HepG2 (cell line): ENCODE measurements around the gene DSE. TPM values are rescaled to one million over a fixed set of nuclear protein-coding genes. Genes with fewer than 3 reads are reported as not detected.

ENCODE experiments used
- ATAC-seq: fragments of 200-7000 bp; cut with Tn5 transposase; 3 replicates; pipeline ENCODE4 v1.9.1; 2020; ENCODE audit warnings: mild to moderate bottlenecking, moderate library complexity
- BruUV-seq: library from RNA; stranded (reverse); fragments of 400-500 nt; replicated peaks from 2 replicates; lab custom pipeline; 2021; lab: Mats Ljungman, UMichigan
- CTCF ChIA-PET: fragments of 300-600 bp; formaldehyde crosslinking; extraction: SDS; loops from one replicate; lab custom pipeline; 2021; ENCODE audit warnings: low total read pairs, inconsistent platforms, low intra/inter-chr PET ratio; lab: Yijun Ruan, JAX
- POLR2A ChIA-PET: fragments of 350-600 bp; sonication (Branson Sonifier 250); formaldehyde crosslinking; loops from one replicate; lab custom pipeline; 2020; ENCODE audit warnings: antibody characterized with exemption, inconsistent platforms; lab: Yijun Ruan, JAX
- DNase-seq: peaks from one replicate; pipeline ENCODE4 v3.0.0-alpha.2; 2015; ENCODE audit warnings: low spot score
- FAIRE-seq: peaks from 3 replicates; lab custom pipeline; 2011; peaks lifted over from hg19 to GRCh38; lab: Jason Lieb, UNC
- H2AFZ ChIP-seq: one replicate; pipeline ENCODE4 v1.6.1; 2011; ENCODE audit warnings: low read length, inconsistent platforms
- H3K27ac ChIP-seq: fragments of 300-600 bp; 3 replicates; pipeline ENCODE4 v1.8.0; 2011; ENCODE audit warnings: mixed run types, mild to moderate bottlenecking, mixed read lengths, low read length, inconsistent platforms; ENCODE audit not compliant: insufficient read depth; ENCODE audit errors: extremely low read length
- H3K27me3 ChIP-seq, 2 experiments: fragments of 200-600 bp in 1 of 2; 2 replicates in 1 of 2; 3 replicates in 1 of 2; pipeline versions ENCODE4 v1.6.0 to v1.8.0; 2011; ENCODE audit warnings: low read length in 2 of 2, mild to moderate bottlenecking in 2 of 2, moderate library complexity in 2 of 2, inconsistent platforms in 1 of 2; ENCODE audit not compliant: insufficient read depth in 2 of 2, control insufficient read depth in 1 of 2
- H3K36me3 ChIP-seq, 2 experiments: fragments of 200-600 bp in 1 of 2; replicated peaks in 1 of 2; 2 replicates in 1 of 2; 3 replicates in 1 of 2; pipeline versions ENCODE4 v1.5.1 to v1.8.0; 2011; ENCODE audit warnings: low read length in 2 of 2, inconsistent platforms in 1 of 2; ENCODE audit not compliant: insufficient read depth in 2 of 2, control insufficient read depth in 1 of 2
- H3K4me1 ChIP-seq: 2 replicates; pipeline ENCODE4 v1.5.1; 2012; ENCODE audit warnings: low read length, inconsistent platforms; ENCODE audit not compliant: insufficient read depth
- H3K4me2 ChIP-seq: 2 replicates; pipeline ENCODE4 v1.6.0; 2011; ENCODE audit warnings: low read depth, low read length, inconsistent platforms
- H3K4me3 ChIP-seq, 3 experiments: fragments of 200-600 bp in 1 of 3; sonication (generic), shearing (Covaris generic) in 1 of 3; replicated peaks in 1 of 3; 2 replicates each; pipeline ENCODE4 v1.5.1; 2011 to 2016; ENCODE audit warnings: low read length in 3 of 3, inconsistent platforms in 2 of 3, low read depth in 2 of 3, mild to moderate bottlenecking in 2 of 3, control low read depth in 1 of 3, mixed read lengths in 1 of 3; ENCODE audit not compliant: insufficient read depth in 1 of 3
- H3K79me2 ChIP-seq: one replicate; pipeline ENCODE4 v1.6.1; 2011; ENCODE audit warnings: low read length, inconsistent platforms; ENCODE audit not compliant: insufficient read depth
- H3K9ac ChIP-seq: 2 replicates; pipeline ENCODE4 v1.6.0; 2011; ENCODE audit warnings: mild to moderate bottlenecking, low read depth, low read length, inconsistent platforms; ENCODE audit not compliant: insufficient read depth
- H3K9me3 ChIP-seq: 2 replicates; pipeline ENCODE4 v1.5.1; 2012; ENCODE audit warnings: mild to moderate bottlenecking, low read length
- H4K20me1 ChIP-seq: 2 replicates; pipeline ENCODE4 v1.6.0; 2011; ENCODE audit warnings: inconsistent platforms, mild to moderate bottlenecking, low read length, moderate library complexity; ENCODE audit not compliant: insufficient read depth
- CSRNP2 ChIP-seq: sonication (generic); formaldehyde crosslinking; conservative IDR thresholded peaks from 2 replicates; pipeline ENCODE4 v1.8.0; 2022; ENCODE audit warnings: low read depth, missing genetic modification reagents
- FOXA3 ChIP-seq: IDR thresholded peaks from 2 replicates; pipeline ENCODE4 v1.6.1; 2016; ENCODE audit warnings: missing genetic modification reagents, missing compliant biosample characterization
- MAF1 ChIP-seq: sonication (generic); formaldehyde crosslinking; IDR thresholded peaks from 2 replicates; pipeline ENCODE4 v1.5.0; 2020; ENCODE audit warnings: missing genetic modification reagents, borderline replicate concordance
- NKX3-1 ChIP-seq: sonication (generic); formaldehyde crosslinking; IDR thresholded peaks from 2 replicates; pipeline ENCODE4 v1.5.0; 2020; ENCODE audit warnings: missing genetic modification reagents
- PRMT3 ChIP-seq: sonication (generic); formaldehyde crosslinking; IDR thresholded peaks from 2 replicates; pipeline ENCODE4 v1.8.1; 2022; ENCODE audit warnings: low read depth, mild to moderate bottlenecking, moderate library complexity, missing genetic modification reagents, borderline replicate concordance
- REST ChIP-seq, 2 experiments: IDR thresholded peaks; 2 replicates each; pipeline ENCODE4 v1.6.1; 2011 to 2012; ENCODE audit warnings: low read length in 2 of 2, borderline replicate concordance in 1 of 2, low read depth in 1 of 2, mild to moderate bottlenecking in 1 of 2, moderate library complexity in 1 of 2
- SMAD3 ChIP-seq: sonication (generic); formaldehyde crosslinking; IDR thresholded peaks from 2 replicates; pipeline ENCODE4 v1.4.0; 2020; ENCODE audit warnings: missing genetic modification reagents
- ZNF383 ChIP-seq: sonication (generic); formaldehyde crosslinking; IDR thresholded peaks from 2 replicates; pipeline ENCODE4 v1.4.0; 2020; ENCODE audit warnings: missing genetic modification reagents, mild to moderate bottlenecking, borderline replicate concordance
- ZNF598 ChIP-seq: sonication (generic); formaldehyde crosslinking; IDR thresholded peaks from 2 replicates; pipeline ENCODE4 v1.5.1; 2020; ENCODE audit warnings: mild to moderate bottlenecking, missing genetic modification reagents, borderline replicate concordance
- WGBS: methylation state at CpG from one replicate; pipeline ENCODE4 v1.1.6; 2017; ENCODE audit warnings: low lambda C conversion rate; 5-methylcytosine and 5-hydroxymethylcytosine counted together
- in situ Hi-C: cut with HindIII; loops from 2 replicates; pipeline ENCODE4 v1.10.0; 2017; ENCODE audit warnings: low pct_unique_long_range_greater_than_20kb; ENCODE audit not compliant: extremely low pct_ligation_motif_present
- intact Hi-C: fragments of 100-400 bp; cut with micrococcal nuclease; formaldehyde crosslinking; loops from one replicate; pipeline ENCODE4 v1.10.0; 2022; ENCODE audit not compliant: unreplicated experiment
- polyA plus RNA-seq, 8 experiments: library from polyadenylated mRNA; depleted of rRNA in 3 of 8; stranded (reverse) in 7 of 8; unstranded in 1 of 8; fragments of >200 nt; fragmentation: Illumina TruSeq in 4 of 8; extraction: Trizol in 4 of 8; gene quantifications; 2 replicates each; pipeline versions ENCODE4 v1.2.1 to v1.2.3, GENCODE V29; 2011 to 2016; ENCODE audit warnings: low read depth in 4 of 8, missing spikeins in 1 of 8, mixed read lengths in 1 of 8; ENCODE audit not compliant: insufficient read depth in 1 of 8
- total RNA-seq, 5 experiments: library from RNA; depleted of rRNA; stranded (reverse); fragments of >200 nt; fragmentation: Illumina TruSeq; extraction: Trizol; gene quantifications; 2 replicates each; pipeline ENCODE4 v1.2.3, GENCODE V29; 2016; ENCODE audit warnings: low read depth in 1 of 5
- TF ChIP-seq, protein P1 (sequence below): IDR thresholded peaks from 2 replicates; pipeline ENCODE4 v1.6.1; 2016; ENCODE audit warnings: low read depth, control low read depth
- TF ChIP-seq, protein P2 (sequence below): sonication (generic); formaldehyde crosslinking; IDR thresholded peaks from 2 replicates; pipeline ENCODE4 v1.5.1; 2020; ENCODE audit warnings: missing genetic modification reagents, mild to moderate bottlenecking, borderline replicate concordance

DSE gene
- total and polyA plus RNA-seq, 2 of the 13 experiments (the other 11 are each of a cell fraction or from before 2014, with no cell fraction given), result 2.6 to 4.6 TPM

- POLR2A ChIA-PET, result no interaction called here
- BruUV-seq, result no TSS peak
- Histone ChIP-seq H3K27me3 (no peaks in the 10 kb centered on the region), H2AFZ (no peak overlapping the region), H3K4me2 (no peak overlapping the region), H3K27ac (no peak overlapping the region), H3K4me3 (no peak overlapping the region), H3K4me1 (peaks cover 20% of the 10 kb centered on the region), H3K9ac (no peak overlapping the region), H3K36me3 (no peaks in the 10 kb centered on the region), H3K79me2 (no peaks in the 10 kb centered on the region), H3K9me3 (no peaks in the 10 kb centered on the region), H4K20me1 (no peaks in the 10 kb centered on the region)
- ATAC-seq (no peak), DNase-seq (no peak), FAIRE-seq (no peak)
- intact Hi-C loops (no loop called here), in situ Hi-C loops (no loop called here)
- no peak for TF ChIP-seq REST (IDR thresholded peaks at IDR 0.05; ENCODE audit: borderline replicate concordance in 1 of 2, low read depth in 1 of 2, low read length in 2 of 2)
- TF ChIP-seq, protein P1, sequence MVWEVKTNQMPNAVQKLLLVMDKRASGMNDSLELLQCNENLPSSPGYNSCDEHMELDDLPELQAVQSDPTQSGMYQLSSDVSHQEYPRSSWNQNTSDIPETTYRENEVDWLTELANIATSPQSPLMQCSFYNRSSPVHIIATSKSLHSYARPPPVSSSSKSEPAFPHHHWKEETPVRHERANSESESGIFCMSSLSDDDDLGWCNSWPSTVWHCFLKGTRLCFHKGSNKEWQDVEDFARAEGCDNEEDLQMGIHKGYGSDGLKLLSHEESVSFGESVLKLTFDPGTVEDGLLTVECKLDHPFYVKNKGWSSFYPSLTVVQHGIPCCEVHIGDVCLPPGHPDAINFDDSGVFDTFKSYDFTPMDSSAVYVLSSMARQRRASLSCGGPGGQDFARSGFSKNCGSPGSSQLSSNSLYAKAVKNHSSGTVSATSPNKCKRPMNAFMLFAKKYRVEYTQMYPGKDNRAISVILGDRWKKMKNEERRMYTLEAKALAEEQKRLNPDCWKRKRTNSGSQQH (CRISPR knock-in tag), result no peak
- TF ChIP-seq CSRNP2 (CRISPR knock-in tag), result no peak
- no peak for TF ChIP-seq SMAD3
- TF ChIP-seq NKX3-1 (CRISPR knock-in tag), result no peak
- TF ChIP-seq, protein P2, sequence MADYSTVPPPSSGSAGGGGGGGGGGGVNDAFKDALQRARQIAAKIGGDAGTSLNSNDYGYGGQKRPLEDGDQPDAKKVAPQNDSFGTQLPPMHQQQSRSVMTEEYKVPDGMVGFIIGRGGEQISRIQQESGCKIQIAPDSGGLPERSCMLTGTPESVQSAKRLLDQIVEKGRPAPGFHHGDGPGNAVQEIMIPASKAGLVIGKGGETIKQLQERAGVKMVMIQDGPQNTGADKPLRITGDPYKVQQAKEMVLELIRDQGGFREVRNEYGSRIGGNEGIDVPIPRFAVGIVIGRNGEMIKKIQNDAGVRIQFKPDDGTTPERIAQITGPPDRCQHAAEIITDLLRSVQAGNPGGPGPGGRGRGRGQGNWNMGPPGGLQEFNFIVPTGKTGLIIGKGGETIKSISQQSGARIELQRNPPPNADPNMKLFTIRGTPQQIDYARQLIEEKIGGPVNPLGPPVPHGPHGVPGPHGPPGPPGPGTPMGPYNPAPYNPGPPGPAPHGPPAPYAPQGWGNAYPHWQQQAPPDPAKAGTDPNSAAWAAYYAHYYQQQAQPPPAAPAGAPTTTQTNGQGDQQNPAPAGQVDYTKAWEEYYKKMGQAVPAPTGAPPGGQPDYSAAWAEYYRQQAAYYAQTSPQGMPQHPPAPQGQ (CRISPR knock-in tag), result no peak
- no peak for TF ChIP-seq ZNF598 (CRISPR knock-in tag)
- no peak for TF ChIP-seq FOXA3 (CRISPR knock-in tag)
- TF ChIP-seq ZNF383, result no peak
- no peak for TF ChIP-seq MAF1
- TF ChIP-seq PRMT3 (CRISPR knock-in tag), result no peak
- 54% methylated on average over 6 of the region's 6 CpGs for WGBS
- CTCF ChIA-PET, result no interaction called here
These were observed 42.8 kb upstream of the DSE start for GRCh38 chr6:116327803-116328527.
